Measurements from ENCODE around the gene KRTAP13-2. TPM values are rescaled to one million over a fixed set of nuclear protein-coding genes. Genes with fewer than 3 reads are reported as not detected.

Gene KRTAP13-2
- total RNA-seq, 1 experiment from 2014 or later, result not detected

DNA sequence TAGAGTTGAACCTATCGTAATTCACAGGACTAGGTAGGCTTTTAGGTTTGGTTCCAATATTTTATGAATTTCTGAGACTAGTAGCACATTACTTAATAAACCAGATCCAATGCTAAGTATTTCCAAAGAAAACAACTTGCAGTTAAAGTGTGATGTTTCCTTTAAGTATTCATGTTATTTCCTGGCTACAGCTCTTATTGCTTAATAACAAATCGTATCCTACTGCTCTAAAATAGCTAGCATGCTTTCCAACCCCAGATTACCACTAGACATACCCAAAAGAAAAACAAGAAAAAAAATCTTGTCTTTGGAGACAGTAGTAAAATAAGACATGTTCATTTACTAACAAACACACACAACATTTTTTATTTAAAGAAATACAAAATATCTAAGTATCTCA lies 35.5 kb downstream of the KRTAP13-2 start:
- Mint-ChIP-seq H3K27ac (no peak overlapping the region), H3K9me3 (no peaks in the 10 kb centered on the region), H3K36me3 (no peaks in the 10 kb centered on the region), H3K4me3 (no peak overlapping the region), H3K27me3 (ENCODE audit: low read depth) (no peaks in the 10 kb centered on the region), H3K4me1 (no peaks in the 10 kb centered on the region)
- ChIA-PET CTCF (no interaction called here), POLR2A (no interaction called here)
- ATAC-seq, result no peak
- no peak for DNase-seq (ENCODE audit: low spot score)
- TF ChIP-seq, protein P1, sequence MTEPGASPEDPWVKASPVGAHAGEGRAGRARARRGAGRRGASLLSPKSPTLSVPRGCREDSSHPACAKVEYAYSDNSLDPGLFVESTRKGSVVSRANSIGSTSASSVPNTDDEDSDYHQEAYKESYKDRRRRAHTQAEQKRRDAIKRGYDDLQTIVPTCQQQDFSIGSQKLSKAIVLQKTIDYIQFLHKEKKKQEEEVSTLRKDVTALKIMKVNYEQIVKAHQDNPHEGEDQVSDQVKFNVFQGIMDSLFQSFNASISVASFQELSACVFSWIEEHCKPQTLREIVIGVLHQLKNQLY (CRISPR knock-in tag; IDR thresholded peaks at IDR 0.05), result no peak
- TF ChIP-seq, protein P2, sequence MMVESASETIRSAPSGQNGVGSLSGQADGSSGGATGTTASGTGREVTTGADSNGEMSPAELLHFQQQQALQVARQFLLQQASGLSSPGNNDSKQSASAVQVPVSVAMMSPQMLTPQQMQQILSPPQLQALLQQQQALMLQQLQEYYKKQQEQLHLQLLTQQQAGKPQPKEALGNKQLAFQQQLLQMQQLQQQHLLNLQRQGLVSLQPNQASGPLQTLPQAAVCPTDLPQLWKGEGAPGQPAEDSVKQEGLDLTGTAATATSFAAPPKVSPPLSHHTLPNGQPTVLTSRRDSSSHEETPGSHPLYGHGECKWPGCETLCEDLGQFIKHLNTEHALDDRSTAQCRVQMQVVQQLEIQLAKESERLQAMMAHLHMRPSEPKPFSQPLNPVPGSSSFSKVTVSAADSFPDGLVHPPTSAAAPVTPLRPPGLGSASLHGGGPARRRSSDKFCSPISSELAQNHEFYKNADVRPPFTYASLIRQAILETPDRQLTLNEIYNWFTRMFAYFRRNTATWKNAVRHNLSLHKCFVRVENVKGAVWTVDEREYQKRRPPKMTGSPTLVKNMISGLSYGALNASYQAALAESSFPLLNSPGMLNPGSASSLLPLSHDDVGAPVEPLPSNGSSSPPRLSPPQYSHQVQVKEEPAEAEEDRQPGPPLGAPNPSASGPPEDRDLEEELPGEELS (CRISPR knock-in tag; IDR thresholded peaks at IDR 0.05), result no peak

DNA sequence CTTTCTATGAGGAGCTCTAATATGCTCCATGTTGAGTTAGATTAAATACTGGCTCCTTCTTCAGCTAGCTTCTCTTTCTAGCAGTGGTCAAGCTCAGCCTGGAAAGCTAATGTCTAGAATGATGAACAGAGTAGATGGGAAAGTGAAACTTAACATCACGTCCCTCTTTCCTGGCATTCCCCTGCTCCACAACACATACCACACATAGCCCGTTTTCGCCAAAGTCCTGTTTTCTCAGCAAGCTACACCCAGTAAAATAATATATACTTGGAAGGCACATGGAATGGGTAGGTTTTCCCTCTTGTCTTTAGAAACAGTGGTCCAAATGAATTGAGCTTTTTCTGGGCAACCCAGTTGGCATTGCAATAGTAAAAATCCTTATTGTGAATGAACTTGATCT lies 38.3 kb downstream of the KRTAP13-2 start:
- DNase-seq (ENCODE audit: low spot score) (no peak), ATAC-seq (no peak)
- H3K36me3 Mint-ChIP-seq, result no peaks in the 10 kb centered on the region
- ChIA-PET CTCF (interaction anchor here (0.7 to 1.1 kb wide), 2 partner anchors 22 to 75 kb away, joined by 3 to 6 read pairs; no protein-coding TSS in a partner anchor), POLR2A (no interaction called here)
- H3K4me1 Mint-ChIP-seq, result no peaks in the 10 kb centered on the region
- H3K4me3 Mint-ChIP-seq, result no peak overlapping the region
- H3K27ac Mint-ChIP-seq, result no peak overlapping the region
- no peaks in the 10 kb centered on the region for H3K27me3 Mint-ChIP-seq (ENCODE audit: low read depth)
- TF ChIP-seq SMAD3 (CRISPR knock-in tag; IDR thresholded peaks at IDR 0.05; ENCODE audit: borderline replicate concordance) (no peak), SOX15 (CRISPR knock-in tag; IDR thresholded peaks at IDR 0.05) (no peak), ZNF317 (CRISPR knock-in tag; IDR thresholded peaks at IDR 0.05; ENCODE audit: borderline replicate concordance, low read depth) (no peak), NFE2L1 (CRISPR knock-in tag; IDR thresholded peaks at IDR 0.05) (no peak), ELF4 (CRISPR knock-in tag; IDR thresholded peaks at IDR 0.05; ENCODE audit: low read depth) (no peak), E2F1 (CRISPR knock-in tag; IDR thresholded peaks at IDR 0.05) (no peak), FOXJ3 (CRISPR knock-in tag; IDR thresholded peaks at IDR 0.05; ENCODE audit: borderline replicate concordance) (no peak), ZNF121 (CRISPR knock-in tag; IDR thresholded peaks at IDR 0.05) (no peak), ZMAT4 (CRISPR knock-in tag; IDR thresholded peaks at IDR 0.05) (no peak), IRF1 (CRISPR knock-in tag; IDR thresholded peaks at IDR 0.05) (no peak), ZNF281 (CRISPR knock-in tag; IDR thresholded peaks at IDR 0.05) (no peak)
- TF ChIP-seq, protein P3, sequence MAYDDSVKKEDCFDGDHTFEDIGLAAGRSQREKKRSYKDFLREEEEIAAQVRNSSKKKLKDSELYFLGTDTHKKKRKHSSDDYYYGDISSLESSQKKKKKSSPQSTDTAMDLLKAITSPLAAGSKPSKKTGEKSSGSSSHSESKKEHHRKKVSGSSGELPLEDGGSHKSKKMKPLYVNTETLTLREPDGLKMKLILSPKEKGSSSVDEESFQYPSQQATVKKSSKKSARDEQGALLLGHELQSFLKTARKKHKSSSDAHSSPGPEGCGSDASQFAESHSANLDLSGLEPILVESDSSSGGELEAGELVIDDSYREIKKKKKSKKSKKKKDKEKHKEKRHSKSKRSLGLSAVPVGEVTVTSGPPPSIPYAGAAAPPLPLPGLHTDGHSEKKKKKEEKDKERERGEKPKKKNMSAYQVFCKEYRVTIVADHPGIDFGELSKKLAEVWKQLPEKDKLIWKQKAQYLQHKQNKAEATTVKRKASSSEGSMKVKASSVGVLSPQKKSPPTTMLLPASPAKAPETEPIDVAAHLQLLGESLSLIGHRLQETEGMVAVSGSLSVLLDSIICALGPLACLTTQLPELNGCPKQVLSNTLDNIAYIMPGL (CRISPR knock-in tag; IDR thresholded peaks at IDR 0.05), result no peak
- no peaks in the 10 kb centered on the region for H3K9me3 Mint-ChIP-seq

All from WTC11 (cell line).